Measurements from ENCODE around the gene ZNF335.
"Not testable (repeated sequence)": the region's sequence is repeated elsewhere in the genome, so short reads cannot be mapped to it uniquely, and the experiment has no call there.

Gene ZNF335

GRCh38 chr20:45969712-45970634, 2.0 kb downstream of the ZNF335 start:
- DNase-seq, result no peak

GRCh38 chr20:45968801-45969711, 2.9 kb downstream of the ZNF335 start:
- no peak for DNase-seq

- DNase-seq, result no peak
These were observed 3.8 kb downstream of the ZNF335 start for GRCh38 chr20:45968081-45968671.

- no peak for DNase-seq
These were observed 4.4 kb downstream of the ZNF335 start for GRCh38 chr20:45967551-45968080.

- DNase-seq, result no peak
These were observed 6.6 kb downstream of the ZNF335 start for GRCh38 chr20:45965169-45966002.

- DNase-seq, result no peak
These were observed 8.0 kb downstream of the ZNF335 start for GRCh38 chr20:45964006-45964400.

GRCh38 chr20:45963059-45964005, 8.7 kb downstream of the ZNF335 start:
- no peak for DNase-seq

GRCh38 chr20:45962031-45962755, 9.8 kb downstream of the ZNF335 start:
- DNase-seq, result no peak

GRCh38 chr20:45959956-45960630, 11.9 kb downstream of the ZNF335 start:
- DNase-seq, result no peak

GRCh38 chr20:45959126-45959525, 12.9 kb downstream of the ZNF335 start:
- no peak for DNase-seq

GRCh38 chr20:45958593-45958992, 13.4 kb downstream of the ZNF335 start:
- DNase-seq, result no peak

- no peak for DNase-seq
These were observed 14.7 kb downstream of the ZNF335 start for GRCh38 chr20:45957021-45957941.

- DNase-seq, result not testable (repeated sequence)
These were observed 15.7 kb downstream of the ZNF335 start for GRCh38 chr20:45956326-45956725.

GRCh38 chr20:45953672-45954071, 18.3 kb downstream of the ZNF335 start:
- no peak for DNase-seq

- DNase-seq, result no peak
These were observed 19.1 kb downstream of the ZNF335 start for GRCh38 chr20:45952861-45953260.

- no peak for DNase-seq
These were observed 19.8 kb downstream of the ZNF335 start for GRCh38 chr20:45951925-45952834.

- no peak for DNase-seq
These were observed 21.7 kb downstream of the ZNF335 start for GRCh38 chr20:45950330-45950646.

Data from activated CD4-positive, CD25-positive, alpha-beta regulatory T cell (primary cell).